Renal pelvis (tissue), 12 donors: Measurements from ENCODE around the gene SPARCL1. TPM values are rescaled to one million over a fixed set of nuclear protein-coding genes. Genes with fewer than 3 reads are reported as not detected.
"Not testable (repeated sequence)": the region's sequence is repeated elsewhere in the genome, so short reads cannot be mapped to it uniquely, and the experiment has no call there.

Source experiments
- DNase-seq: peaks from one replicate; pipeline ENCODE4 v3.0.0-alpha.2; 2013
- long read RNA-seq, 16 experiments: transcript quantifications; one replicate each; lab custom pipeline, GENCODE V29; 2026
- polyA plus RNA-seq, 3 donors: library from polyadenylated mRNA; unstranded; fragments of 120-200 nt; gene quantifications; one replicate each; pipeline ENCODE4 v1.2.1, GENCODE V29; 2013; ENCODE audit not compliant: insufficient read length in 3 of 3

Gene SPARCL1
- 10 to 100 TPM in 1 of 3 donors, 1 to 10 TPM in 2; 4.4 to 13.8 (median 8.8) TPM for polyA plus RNA-seq
- long read RNA-seq, donor 1, partial matches to known transcripts: 7 of 9 reads
- long read RNA-seq, donor 1, other reads (novel, unspliced or antisense): 0 of 9 reads
- long read RNA-seq, donor 2, partial matches to known transcripts: 10 of 13 reads
- long read RNA-seq, donor 2, other reads (novel, unspliced or antisense): 0 of 13 reads
- long read RNA-seq, donor 3, partial matches to known transcripts: 18 of 22 reads
- long read RNA-seq, donor 3, other reads (novel, unspliced or antisense): 0 of 22 reads
- long read RNA-seq, donor 4, partial matches to known transcripts: 0 of 1 reads
- long read RNA-seq, donor 4, other reads (novel, unspliced or antisense): 0 of 1 reads
- long read RNA-seq, donor 5, partial matches to known transcripts: 0 of 1 reads
- long read RNA-seq, donor 5, other reads (novel, unspliced or antisense): 0 of 1 reads
- long read RNA-seq, donor 6, partial matches to known transcripts: 0 of 2 reads
- long read RNA-seq, donor 6, other reads (novel, unspliced or antisense): 0 of 2 reads
- long read RNA-seq, donor 7, partial matches to known transcripts: 10 of 11 reads
- long read RNA-seq, donor 7, other reads (novel, unspliced or antisense): 0 of 11 reads
- long read RNA-seq, donor 8, transcript SPARCL1-201 (11 exons, 2,906 nt): major isoform, 6 of 72 reads
- long read RNA-seq, donor 8, partial matches to known transcripts: 66 of 72 reads
- long read RNA-seq, donor 8, other reads (novel, unspliced or antisense): 0 of 72 reads
- long read RNA-seq, donor 9, partial matches to known transcripts: 0 of 1 reads
- long read RNA-seq, donor 9, other reads (novel, unspliced or antisense): 0 of 1 reads
- long read RNA-seq, donor 10: 0 reads
- long read RNA-seq, donor 11, partial matches to known transcripts: 0 of 1 reads
- long read RNA-seq, donor 11, other reads (novel, unspliced or antisense): 0 of 1 reads
- long read RNA-seq, donor 12, partial matches to known transcripts: 0 of 2 reads
- long read RNA-seq, donor 12, other reads (novel, unspliced or antisense): 0 of 2 reads
- long read RNA-seq, donor 13: 0 reads
- long read RNA-seq, donor 14, partial matches to known transcripts: 0 of 1 reads
- long read RNA-seq, donor 14, other reads (novel, unspliced or antisense): 0 of 1 reads
- long read RNA-seq, donor 15, transcript SPARCL1-201 (11 exons, 2,906 nt): major isoform, 15 of 198 reads
- long read RNA-seq, donor 15, partial matches to known transcripts: 183 of 198 reads
- long read RNA-seq, donor 15, other reads (novel, unspliced or antisense): 0 of 198 reads
- long read RNA-seq, donor 16, partial matches to known transcripts: 21 of 23 reads
- long read RNA-seq, donor 16, other reads (novel, unspliced or antisense): 0 of 23 reads

DNA sequence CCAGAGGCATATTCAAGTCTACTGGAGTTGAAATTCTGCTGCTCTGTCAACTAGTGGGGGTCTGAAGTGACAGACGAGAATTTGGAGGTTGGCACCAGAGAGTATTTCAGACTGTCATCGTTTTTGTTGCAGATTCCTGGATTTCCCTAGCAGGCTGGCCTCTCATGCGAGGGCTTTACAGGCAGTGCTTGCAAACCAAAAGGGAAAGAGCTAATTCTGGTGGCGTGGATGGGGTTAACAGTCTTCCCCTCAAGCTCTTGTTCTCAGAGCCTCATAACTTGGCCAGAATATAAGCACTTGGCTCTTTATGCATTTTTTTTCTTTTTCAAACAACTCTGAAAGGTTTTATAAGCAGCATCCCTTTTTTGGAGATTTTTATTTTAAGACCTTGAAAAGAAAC is at the start of gene SPARCL1:
Gene SPARCL1 (minus strand): TSS at position 190 of the 400 bp plus-strand sequence. CDS start 29,802 bp downstream, outside the sequence.
- DNase-seq: no peak

- DNase-seq: no peak
Observed at GRCh38 chr4:87575983-87576382, 46.8 kb upstream of the SPARCL1 start.

GRCh38 chr4:87575408-87575807 is 46.2 kb upstream of the SPARCL1 start:
- no peak for DNase-seq

DNA sequence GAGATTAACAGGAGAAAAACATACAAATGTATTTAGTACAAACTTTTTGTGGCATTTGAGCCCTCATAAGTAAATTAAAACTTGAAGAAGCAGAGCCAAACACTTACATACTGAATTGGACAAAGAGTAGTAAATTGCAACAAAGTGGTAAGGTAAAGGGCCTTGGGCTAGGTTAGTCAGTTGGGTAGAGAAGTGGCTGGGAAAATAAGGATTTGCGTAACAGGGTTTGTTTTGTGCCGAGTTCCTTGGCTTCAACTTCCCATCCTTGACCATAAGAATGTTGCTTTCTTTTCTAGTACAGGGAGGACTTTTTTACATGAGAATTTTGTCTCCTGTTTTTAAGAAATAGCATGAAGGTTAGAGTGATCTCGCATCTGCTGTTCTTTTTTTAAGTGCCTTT is 45.8 kb upstream of the SPARCL1 start:
- no peak for DNase-seq

GRCh38 chr4:87574376-87574775 is 45.2 kb upstream of the SPARCL1 start:
- not testable (repeated sequence) for DNase-seq

DNA sequence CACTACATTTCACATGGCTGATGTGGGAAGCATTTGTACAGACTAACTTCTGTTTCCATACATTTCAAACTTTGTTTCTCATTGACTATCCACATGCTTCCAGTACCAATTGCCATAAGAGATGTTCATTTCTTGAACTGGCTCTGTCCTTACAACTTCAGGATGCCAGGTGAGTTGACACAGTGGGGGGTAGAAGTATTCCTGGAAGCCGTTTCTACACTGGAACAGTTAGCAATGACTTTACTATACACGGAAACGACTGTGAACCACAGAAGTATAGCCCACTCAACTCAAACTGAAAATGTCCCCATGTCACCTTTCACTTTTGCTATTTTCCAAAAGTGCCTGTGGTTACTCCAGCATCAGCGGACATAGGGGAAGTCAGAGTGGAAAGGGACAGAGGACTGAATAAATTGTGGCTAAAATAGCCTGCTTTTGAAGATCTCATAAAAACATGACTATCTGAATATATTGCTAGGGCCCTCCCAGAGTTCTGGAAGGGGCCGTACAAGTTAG is 41.2 kb upstream of the SPARCL1 start:
- no peak for DNase-seq

DNA sequence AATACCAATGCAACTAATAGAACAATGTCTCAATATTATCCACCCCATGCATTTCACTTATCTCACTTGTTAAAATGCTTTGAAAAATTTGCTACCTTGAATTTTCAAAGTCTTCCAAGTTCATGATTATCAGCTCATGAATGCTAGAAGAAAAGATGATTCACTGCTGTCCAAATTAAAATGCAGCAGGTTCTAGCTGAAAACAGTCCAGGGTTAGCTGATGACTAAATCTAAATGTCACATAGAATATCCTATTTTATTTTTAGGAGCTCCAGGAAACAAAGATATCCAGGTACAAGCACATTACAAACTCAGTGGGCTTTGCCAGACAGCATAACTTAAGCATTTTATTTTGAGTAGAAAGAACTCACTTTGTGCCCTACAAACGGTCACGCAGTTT is 38.0 kb upstream of the SPARCL1 start:
- DNase-seq: no peak

DNA sequence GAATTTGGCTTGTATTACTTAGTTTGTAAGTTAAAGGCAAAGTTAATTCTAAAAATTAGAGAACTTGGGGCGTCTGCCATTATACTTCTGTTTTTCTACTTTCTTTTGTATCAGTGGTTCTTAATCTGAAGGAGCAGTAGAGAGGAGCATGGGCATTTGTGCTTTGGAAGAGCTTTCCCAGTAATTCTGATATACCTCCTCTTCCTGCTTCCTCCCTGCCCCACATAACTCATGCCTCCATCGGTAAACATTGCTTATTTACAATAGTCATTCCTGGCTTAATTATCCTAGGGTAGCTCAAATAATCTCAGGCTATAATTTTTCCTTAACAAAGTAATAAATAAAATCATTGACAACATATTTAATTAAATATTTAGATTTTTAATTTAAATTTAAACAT is 37.1 kb upstream of the SPARCL1 start:
- DNase-seq: no peak

DNA sequence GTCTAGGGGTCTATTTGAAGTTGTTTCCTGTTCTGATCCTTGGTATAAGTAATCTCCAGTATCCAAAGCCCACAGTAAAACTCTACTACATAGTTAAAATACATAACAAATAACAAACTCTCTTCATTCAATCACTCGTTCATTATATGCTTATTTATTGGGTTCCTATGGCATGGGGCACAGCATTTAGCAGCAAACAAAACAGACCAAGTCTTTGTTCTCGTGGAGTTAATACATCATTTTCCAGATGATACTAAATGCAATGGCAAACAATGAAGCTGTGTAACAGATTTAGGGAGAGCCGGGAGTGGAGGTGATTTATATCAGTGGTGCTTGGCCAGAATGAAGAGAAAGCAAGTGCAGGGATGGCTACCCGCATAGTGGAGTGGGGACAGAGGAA is 36.6 kb upstream of the SPARCL1 start:
- no peak for DNase-seq

DNA sequence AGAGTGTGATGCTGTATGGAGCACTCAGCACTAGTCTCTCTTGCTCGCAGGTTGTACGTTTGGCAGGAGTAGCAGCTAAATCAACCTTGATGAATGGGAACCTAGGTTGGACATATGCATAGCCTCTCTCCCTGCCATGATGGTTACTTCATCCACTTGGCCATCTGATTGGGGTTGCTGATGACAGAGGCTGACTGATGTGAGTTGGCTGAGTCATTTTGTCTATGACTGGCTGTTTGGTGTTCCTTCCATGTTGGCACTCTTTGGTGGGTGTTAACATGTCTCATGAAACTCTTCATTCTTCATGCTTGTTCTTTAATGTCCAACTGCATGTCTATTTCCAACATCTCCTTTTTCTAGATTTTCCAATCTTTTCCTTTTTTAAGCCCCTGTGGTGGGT is 31.6 kb upstream of the SPARCL1 start:
- DNase-seq: no peak

DNA sequence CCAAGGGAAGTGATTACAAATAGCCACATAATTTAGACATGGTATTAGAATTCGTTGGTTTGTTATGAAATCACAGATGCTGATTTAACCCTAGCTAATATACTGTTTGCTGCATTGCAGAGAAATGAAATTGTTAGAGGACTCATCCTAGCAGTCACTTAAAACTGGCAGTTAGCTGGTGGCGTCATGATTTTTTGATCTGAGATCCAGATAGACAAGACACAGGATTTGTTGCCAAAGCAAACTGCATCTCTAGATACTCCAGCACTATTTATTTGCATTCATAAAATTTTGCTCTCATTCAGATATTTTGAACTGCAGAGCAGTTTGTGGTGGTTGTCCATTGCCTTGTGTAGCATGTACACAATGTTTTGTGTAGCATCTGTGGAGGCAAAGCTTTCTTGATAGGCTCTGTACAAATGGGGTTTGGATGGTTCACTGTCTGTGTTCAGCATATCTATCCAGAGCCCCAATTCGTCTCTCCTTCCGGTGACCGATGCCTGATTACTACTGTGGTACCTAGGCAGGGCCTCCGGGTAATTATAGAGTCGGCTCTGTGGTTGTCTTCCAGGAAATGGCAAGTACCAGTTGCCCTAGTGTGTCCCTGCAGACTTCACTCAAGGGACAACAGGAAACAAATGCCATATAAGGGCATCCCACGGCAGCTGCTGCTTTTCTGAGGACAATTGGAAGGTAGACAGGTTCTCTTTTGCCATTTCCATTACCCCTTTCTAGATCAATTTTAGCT is 30.1 kb upstream of the SPARCL1 start:
- no peak for DNase-seq

DNA sequence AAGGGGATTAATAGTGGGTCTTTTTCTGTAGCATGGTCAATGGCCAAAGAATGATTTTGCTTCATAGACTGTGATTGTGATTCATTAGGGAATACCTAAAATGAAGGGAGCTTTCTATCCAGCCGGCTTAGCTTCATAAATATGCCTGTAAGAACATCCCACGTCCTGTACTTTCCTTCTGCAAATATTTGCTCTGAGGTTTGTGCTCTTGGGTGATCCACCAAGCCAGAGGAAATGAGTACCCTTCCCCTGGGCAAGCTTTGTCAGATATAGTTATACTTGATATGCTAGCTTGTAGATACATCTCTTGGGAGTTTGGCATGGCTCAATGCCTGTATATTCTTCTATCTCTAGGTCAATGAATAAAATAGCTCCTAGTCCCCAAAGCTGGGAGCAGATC is 28.2 kb upstream of the SPARCL1 start:
- no peak for DNase-seq

DNA sequence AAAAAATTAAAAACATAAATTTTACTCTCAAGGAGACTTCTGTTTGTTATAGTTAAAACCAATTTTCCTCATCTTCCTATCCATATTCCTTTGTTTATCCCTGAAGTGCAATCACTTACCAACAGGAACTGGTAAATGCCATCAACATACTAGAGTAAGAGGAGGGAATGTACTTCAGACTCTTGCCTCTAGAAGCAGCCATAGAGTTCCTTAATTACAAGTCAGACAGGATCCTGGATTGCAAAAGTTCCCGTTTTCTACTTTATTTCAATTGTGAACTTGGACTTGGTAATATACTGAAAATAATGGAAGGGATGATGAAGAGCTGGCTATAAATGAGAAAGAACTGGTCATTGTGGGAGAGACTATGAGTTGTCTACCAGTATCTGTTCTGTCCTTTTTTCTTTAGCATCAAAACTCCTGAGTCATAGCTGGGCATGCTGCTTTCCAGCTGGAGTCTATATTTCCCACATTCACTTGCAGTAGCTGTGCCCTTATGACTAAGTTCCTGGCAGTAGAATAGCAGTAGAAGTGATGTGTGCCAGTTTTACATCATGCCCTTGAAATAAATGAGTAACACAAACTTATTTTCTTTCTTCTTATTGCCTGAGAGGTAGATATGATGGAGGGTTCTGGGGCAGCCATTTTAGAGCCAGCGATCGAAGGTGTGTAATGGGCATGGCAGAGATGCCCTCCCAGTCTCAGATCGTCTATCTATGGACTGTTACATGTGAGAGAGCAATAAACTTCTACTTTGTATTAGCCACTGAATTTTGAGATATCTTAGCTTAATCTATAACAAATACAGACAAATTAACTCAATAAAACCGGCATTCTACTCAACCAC is 26.8 kb upstream of the SPARCL1 start:
- DNase-seq: no peak

DNA sequence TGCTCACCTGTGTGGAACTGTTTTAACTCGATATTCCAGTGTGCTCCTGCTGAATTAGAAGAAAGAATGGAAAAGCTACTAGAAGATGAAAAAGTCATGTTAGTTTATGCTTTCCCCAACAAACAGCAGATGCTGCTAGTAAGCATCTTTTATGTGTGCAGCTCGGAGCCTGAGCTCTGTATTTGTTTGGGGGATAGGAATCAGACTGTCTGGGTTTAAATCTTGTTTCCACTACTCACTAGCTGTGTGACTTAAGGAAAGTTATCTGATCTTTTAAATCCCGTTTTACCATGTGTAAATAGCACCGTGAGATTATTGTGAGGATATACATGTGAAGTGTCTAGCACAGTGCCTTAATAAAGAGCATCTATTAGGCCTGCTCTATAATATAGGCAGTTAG is 24.0 kb upstream of the SPARCL1 start:
- no peak for DNase-seq

DNA sequence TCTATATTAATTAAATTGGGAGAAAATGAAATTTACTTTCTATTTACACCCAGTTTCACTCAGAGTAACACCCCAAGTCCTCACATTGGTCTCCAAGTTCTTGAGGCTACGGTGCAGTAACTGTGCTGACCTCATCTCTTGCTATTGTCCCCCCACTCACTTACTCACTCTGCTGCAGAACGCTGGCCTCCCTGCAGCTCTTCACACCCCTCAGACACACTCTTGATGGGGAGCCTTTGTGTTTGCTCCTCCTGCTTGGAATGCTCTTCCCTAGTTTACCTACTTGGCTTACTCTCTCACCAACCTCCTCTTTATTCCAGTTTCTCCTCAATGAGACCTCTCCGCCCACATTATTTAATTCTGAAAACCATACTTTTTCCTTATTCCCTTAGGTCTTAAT is 22.2 kb upstream of the SPARCL1 start:
- DNase-seq: no peak

DNA sequence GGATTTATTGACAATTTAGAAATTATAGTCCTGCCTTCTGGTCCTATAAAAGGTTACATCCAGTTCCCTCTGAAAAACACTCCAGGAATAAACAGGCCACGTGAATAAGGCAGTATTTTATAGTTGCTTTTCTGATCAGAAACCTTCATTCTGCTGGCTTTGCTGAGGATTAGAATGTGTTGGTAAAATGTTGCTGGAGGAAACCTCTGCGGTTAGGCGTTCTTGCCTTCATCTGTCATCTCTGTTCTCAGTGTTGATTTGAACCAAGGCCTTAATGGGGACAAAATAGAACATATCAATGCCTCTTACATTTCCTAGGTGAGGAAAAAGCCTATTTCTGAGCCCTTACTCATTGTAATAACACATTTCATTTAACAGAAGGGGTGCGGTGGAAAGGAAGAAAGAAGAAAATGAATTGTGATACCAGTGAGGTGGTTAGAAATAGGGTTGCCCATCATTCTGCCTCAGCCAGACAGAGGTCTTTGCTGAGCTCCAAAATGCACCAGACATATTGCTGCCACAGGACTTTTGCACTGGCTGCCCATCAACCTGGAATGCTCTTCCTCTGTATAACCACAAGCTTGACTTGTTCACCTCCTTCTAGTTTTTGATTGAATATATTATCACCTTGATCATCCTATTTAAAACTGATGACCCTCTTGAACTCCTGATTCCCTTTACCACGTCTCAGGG is 18.0 kb upstream of the SPARCL1 start:
- no peak for DNase-seq

GRCh38 chr4:87545052-87545451 is 15.9 kb upstream of the SPARCL1 start:
- DNase-seq: no peak

DNA sequence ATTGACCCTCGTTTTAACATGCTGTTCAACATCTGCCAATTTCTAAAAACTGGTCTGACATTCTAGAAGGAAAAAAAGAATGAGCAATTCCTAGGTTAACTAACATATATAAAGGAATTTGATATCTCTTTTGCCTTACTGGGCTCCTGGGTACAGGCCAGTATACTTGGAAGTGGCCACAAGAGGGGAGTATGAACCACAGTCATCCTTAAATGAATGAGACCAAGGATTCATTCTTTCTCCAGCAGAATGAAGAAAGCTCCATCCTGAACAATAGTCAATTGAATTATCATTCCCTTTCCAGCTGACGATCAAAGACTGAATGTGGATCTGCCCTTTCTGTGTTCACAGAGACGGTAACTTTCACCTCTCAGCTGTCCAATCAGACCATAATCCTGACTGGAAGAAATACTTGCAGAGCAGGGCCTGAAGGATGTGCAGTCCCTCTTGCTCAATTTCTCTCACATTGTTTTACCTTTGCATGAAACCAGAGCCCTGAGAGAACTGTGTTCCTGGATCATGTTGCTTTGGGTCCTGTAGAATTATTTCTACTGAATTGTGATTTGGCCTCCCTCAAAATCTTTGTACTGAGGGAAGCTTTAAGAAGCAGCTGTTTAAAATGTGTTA is 14.8 kb upstream of the SPARCL1 start:
- no peak for DNase-seq
